ENCODE data around the gene TMPO. TPM values are rescaled to one million over a fixed set of nuclear protein-coding genes. Genes with fewer than 3 reads are reported as not detected.

TMPO gene
- total RNA-seq, 1 experiment from 2014 or later = 62.5 TPM

- POLR2A ChIA-PET = interaction anchor here (0.8 to 1.6 kb wide), 4 partner anchors 12 to 101 kb away, joined by 3 read pairs; partner anchors contain the start of gene SLC25A3
- peaks cover 19% of the 10 kb centered on the region for H3K4me1 Mint-ChIP-seq (ENCODE audit: insufficient read depth, unreplicated experiment)
- H3K9me3 Mint-ChIP-seq (ENCODE audit: unreplicated experiment) = no peaks in the 10 kb centered on the region
- intact Hi-C loops (cut with micrococcal nuclease) = no loop called here
- H3K36me3 Mint-ChIP-seq (ENCODE audit: insufficient read depth, unreplicated experiment) = peaks cover 5% of the 10 kb centered on the region
- no peak overlapping the region for H3K27ac Mint-ChIP-seq (ENCODE audit: low read depth, unreplicated experiment)
- no TSS peak for BruUV-seq (replicated peaks)
- no peaks in the 10 kb centered on the region for H3K27me3 Mint-ChIP-seq (ENCODE audit: insufficient read depth, unreplicated experiment)
- no peak overlapping the region for H3K4me3 Mint-ChIP-seq (ENCODE audit: unreplicated experiment)
- TF ChIP-seq CTCF (IDR thresholded peaks at IDR 0.05; ENCODE audit: unreplicated experiment) = no peak
- CTCF ChIA-PET = interaction anchor here (0.7 to 5.4 kb wide), 6 partner anchors 13 to 101 kb away, joined by 3 to 26 read pairs (median 5); no protein-coding TSS in a partner anchor
- DNase-seq (ENCODE audit: unreplicated experiment) = no peak
These were observed 4.0 kb downstream of the TMPO start for GRCh38 chr12:98519257-98519907.

- H3K4me3 Mint-ChIP-seq (ENCODE audit: unreplicated experiment) = no peak overlapping the region
- peaks cover 34% of the 10 kb centered on the region for H3K36me3 Mint-ChIP-seq (ENCODE audit: insufficient read depth, unreplicated experiment)
- intact Hi-C loops (cut with micrococcal nuclease) = no loop called here
- CTCF ChIA-PET = interaction anchor here (0.6 to 1.9 kb wide), 4 partner anchors 37 to 131 kb away, joined by 3 to 8 read pairs (median 4); no protein-coding TSS in a partner anchor
- DNase-seq (ENCODE audit: unreplicated experiment) = no peak
- H3K27me3 Mint-ChIP-seq (ENCODE audit: insufficient read depth, unreplicated experiment) = no peaks in the 10 kb centered on the region
- no TSS peak for BruUV-seq (replicated peaks)
- POLR2A ChIA-PET = interaction anchor here (0.6 kb wide), 1 partner anchor 90 kb away, joined by 6 read pairs; no protein-coding TSS in a partner anchor
- no peak overlapping the region for H3K27ac Mint-ChIP-seq (ENCODE audit: low read depth, unreplicated experiment)
- H3K9me3 Mint-ChIP-seq (ENCODE audit: unreplicated experiment) = no peaks in the 10 kb centered on the region
- no peaks in the 10 kb centered on the region for H3K4me1 Mint-ChIP-seq (ENCODE audit: insufficient read depth, unreplicated experiment)
- no peak for TF ChIP-seq CTCF (IDR thresholded peaks at IDR 0.05; ENCODE audit: unreplicated experiment)
These were observed 14.7 kb downstream of the TMPO start for GRCh38 chr12:98530068-98530467.

- H3K36me3 Mint-ChIP-seq (ENCODE audit: insufficient read depth, unreplicated experiment) = peaks cover 26% of the 10 kb centered on the region
- CTCF ChIA-PET = interaction anchor here (0.6 to 3.0 kb wide), 21 partner anchors 10 to 1902 kb away, joined by 3 to 27 read pairs (median 4); no protein-coding TSS in a partner anchor
These were observed 17.4 kb downstream of the TMPO start for GRCh38 chr12:98532687-98533304.

More at GRCh38 chr12:98532687-98533304, 17.4 kb downstream of the TMPO start:
- Mint-ChIP-seq H3K4me1 (ENCODE audit: insufficient read depth, unreplicated experiment) (no peaks in the 10 kb centered on the region), H3K4me3 (ENCODE audit: unreplicated experiment) (no peak overlapping the region), H3K9me3 (ENCODE audit: unreplicated experiment) (no peaks in the 10 kb centered on the region), H3K27ac (ENCODE audit: low read depth, unreplicated experiment) (no peak overlapping the region), H3K27me3 (ENCODE audit: insufficient read depth, unreplicated experiment) (no peaks in the 10 kb centered on the region)
- POLR2A ChIA-PET = interaction anchor here (0.8 to 2.5 kb wide), 4 partner anchors 11 to 60 kb away, joined by 3 to 12 read pairs (median 4); partner anchors contain the start of gene TMPO
- intact Hi-C loops (cut with micrococcal nuclease) = loop anchor here (1.0 to 2.0 kb wide), 2 partner anchors 41 to 116 kb away; no protein-coding TSS in a partner anchor
- peak; percentile 62 for TF ChIP-seq CTCF (IDR thresholded peaks at IDR 0.05; ENCODE audit: unreplicated experiment)
- peak; percentile 70 for DNase-seq (ENCODE audit: unreplicated experiment)
- BruUV-seq (replicated peaks) = no TSS peak
